ENCODE measurements around the gene GMPPA.

- TF ChIP-seq EZH2 (IDR thresholded peaks at IDR 0.05; ENCODE audit: low read length, missing control alignments) (no peak), CTCF (conservative IDR thresholded peaks at IDR 0.05 in 1 of 2, IDR thresholded peaks at IDR 0.05 in 1 of 2; ENCODE audit: low read depth in 1 of 2, low read length in 2 of 2) (no peak)
Observed at GRCh38 chr2:219505585-219505984, 6.9 kb downstream of the GMPPA start.

All from fibroblast of lung (primary cell).